ENCODE data around the gene TBX21.

DNA sequence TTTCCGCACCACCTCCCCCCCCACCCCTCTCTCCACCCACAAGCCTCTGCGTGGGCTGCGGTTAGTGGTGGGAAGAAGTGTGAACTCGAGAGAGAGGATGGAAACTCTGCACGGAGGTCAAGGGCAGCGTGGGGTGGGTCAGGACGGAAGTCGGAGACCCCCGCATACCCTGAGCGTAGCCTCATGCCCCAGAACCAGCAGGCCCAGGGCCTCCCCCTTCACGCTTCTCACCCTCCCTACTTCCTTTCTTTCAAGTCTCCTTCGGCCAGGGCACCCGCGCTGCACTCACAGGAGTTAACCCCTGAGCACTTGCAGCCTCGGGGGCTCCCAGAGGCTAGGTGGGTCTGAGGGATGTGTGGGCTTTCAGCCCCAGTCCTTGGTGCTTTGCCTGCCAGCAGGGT lies 29.8 kb upstream of the TBX21 start:
- TF ChIP-seq POLR2AphosphoS5 (IDR thresholded peaks at IDR 0.05; ENCODE audit: low read depth, low read length) (no peak), POLR2A (IDR thresholded peaks at IDR 0.05; ENCODE audit: low read depth, low read length) (no peak), TAF1 (IDR thresholded peaks at IDR 0.05; ENCODE audit: borderline replicate concordance, low read depth, low read length) (no peak)

Measured in GM12892 (cell line).